H9 (cell line): ENCODE measurements around the gene S100Z. TPM values are rescaled to one million over a fixed set of nuclear protein-coding genes. Genes with fewer than 3 reads are reported as not detected.

Experiments used
- DNase-seq: peaks from one replicate; pipeline ENCODE4 v3.0.0-alpha.2; 2017
- H2AFZ ChIP-seq: one replicate; pipeline ENCODE4 v1.6.1; 2013; ENCODE audit warnings: mild to moderate bottlenecking, low read length, control low read depth, moderate library complexity
- H2AK5ac ChIP-seq: 2 replicates; pipeline ENCODE4 v1.6.1; 2013; ENCODE audit warnings: low read length, control low read depth, mixed read lengths; ENCODE audit not compliant: insufficient read length
- H2BK120ac ChIP-seq: one replicate; pipeline ENCODE4 v1.6.1; 2013; ENCODE audit warnings: low read depth, mild to moderate bottlenecking, low read length, control low read depth, inconsistent platforms; ENCODE audit not compliant: poor library complexity, severe bottlenecking
- H2BK12ac ChIP-seq: 2 replicates; pipeline ENCODE4 v1.6.1; 2013; ENCODE audit warnings: low read length, control low read depth, mixed read lengths, low read depth; ENCODE audit not compliant: insufficient read length
- H2BK15ac ChIP-seq: 2 replicates; pipeline ENCODE4 v1.6.1; 2013; ENCODE audit warnings: low read depth, low read length, control low read depth
- H2BK20ac ChIP-seq: one replicate; pipeline ENCODE4 v1.6.1; 2013; ENCODE audit warnings: low read depth, mild to moderate bottlenecking, low read length, control low read depth, inconsistent platforms; ENCODE audit not compliant: poor library complexity, severe bottlenecking
- H2BK5ac ChIP-seq: 2 replicates; pipeline ENCODE4 v1.6.1; 2013; ENCODE audit warnings: low read length, control low read depth, mixed read lengths; ENCODE audit not compliant: insufficient read length
- H3K14ac ChIP-seq: 2 replicates; pipeline ENCODE4 v1.6.1; 2013; ENCODE audit warnings: low read length, control low read depth; ENCODE audit not compliant: insufficient read depth
- H3K18ac ChIP-seq: 2 replicates; pipeline ENCODE4 v1.6.1; 2013; ENCODE audit warnings: low read depth, mild to moderate bottlenecking, mixed read lengths, low read length, control low read depth; ENCODE audit not compliant: insufficient read length
- H3K23ac ChIP-seq: 2 replicates; pipeline ENCODE4 v1.6.1; 2013; ENCODE audit warnings: low read length, control low read depth, mixed read lengths, low read depth; ENCODE audit not compliant: insufficient read length
- H3K23me2 ChIP-seq: 2 replicates; pipeline ENCODE4 v1.6.1; 2013; ENCODE audit warnings: low read depth, mild to moderate bottlenecking, mixed read lengths, low read length, control low read depth; ENCODE audit not compliant: insufficient read length, poor library complexity, severe bottlenecking
- H3K27ac ChIP-seq: 2 replicates; pipeline ENCODE4 v1.5.1; 2013; ENCODE audit warnings: low read length, control low read depth, mixed read lengths, low read depth; ENCODE audit not compliant: insufficient read length
- H3K27me3 ChIP-seq: 2 replicates; pipeline ENCODE4 v1.6.1; 2013; ENCODE audit warnings: low read length, control low read depth, inconsistent platforms; ENCODE audit not compliant: insufficient read depth
- H3K4ac ChIP-seq: 2 replicates; pipeline ENCODE4 v1.6.1; 2013; ENCODE audit warnings: low read depth, mild to moderate bottlenecking, control low read depth, inconsistent platforms, low read length, moderate library complexity
- H3K4me1 ChIP-seq: 2 replicates; pipeline ENCODE4 v1.6.1; 2013; ENCODE audit warnings: low read length, control low read depth, inconsistent platforms; ENCODE audit not compliant: insufficient read depth
- H3K4me2 ChIP-seq: 2 replicates; pipeline ENCODE4 v1.6.1; 2013; ENCODE audit warnings: low read length, control low read depth, mixed read lengths; ENCODE audit not compliant: insufficient read length, insufficient read depth
- H3K56ac ChIP-seq: 2 replicates; pipeline ENCODE4 v1.6.1; 2013; ENCODE audit warnings: low read depth, mild to moderate bottlenecking, mixed read lengths, low read length, control low read depth; ENCODE audit not compliant: insufficient read length
- H3K79me1 ChIP-seq: 2 replicates; pipeline ENCODE4 v1.6.1; 2013; ENCODE audit warnings: low read depth, mild to moderate bottlenecking, moderate library complexity, low read length, control low read depth, inconsistent platforms; ENCODE audit not compliant: insufficient read depth, poor library complexity, severe bottlenecking
- H3K79me2 ChIP-seq: 2 replicates; pipeline ENCODE4 v1.6.1; 2013; ENCODE audit warnings: low read length, control low read depth, inconsistent platforms; ENCODE audit not compliant: insufficient read depth
- H3K9ac ChIP-seq: 2 replicates; pipeline ENCODE4 v1.6.1; 2013; ENCODE audit warnings: low read length, control low read depth, mixed read lengths; ENCODE audit not compliant: insufficient read length; ENCODE audit errors: extremely low read depth
- H3K9me3 ChIP-seq: one replicate; pipeline ENCODE4 v1.6.1; 2013; ENCODE audit warnings: low read depth, low read length, inconsistent platforms; ENCODE audit not compliant: control insufficient read depth
- H3T11ph ChIP-seq: one replicate; pipeline ENCODE4 v1.6.1; 2013; ENCODE audit warnings: mild to moderate bottlenecking, low read length, control low read depth, inconsistent platforms
- H4K20me1 ChIP-seq: one replicate; pipeline ENCODE4 v1.6.1; 2013; ENCODE audit not compliant: control insufficient read depth, insufficient read length, insufficient read depth
- H4K5ac ChIP-seq: 2 replicates; pipeline ENCODE4 v1.6.1; 2013; ENCODE audit warnings: low read depth, mild to moderate bottlenecking, mixed read lengths, low read length, control low read depth; ENCODE audit not compliant: insufficient read length
- H4K8ac ChIP-seq: replicated peaks from 2 replicates; pipeline ENCODE4 v1.6.1; 2013; ENCODE audit warnings: low read length, control low read depth, mixed read lengths, low read depth; ENCODE audit not compliant: insufficient read length
- H4K91ac ChIP-seq: 2 replicates; pipeline ENCODE4 v1.6.1; 2013; ENCODE audit warnings: low read depth, mild to moderate bottlenecking, moderate library complexity, mixed read lengths, low read length, control low read depth; ENCODE audit not compliant: insufficient read length
- H3K27ac Mint-ChIP-seq, 3 experiments: 2 replicates in 2 of 3; 3 replicates in 1 of 3; pipeline ENCODE4 v1.8.0; 2020 to 2021; ENCODE audit warnings: mixed read lengths in 3 of 3, mild to moderate bottlenecking in 1 of 3, moderate library complexity in 1 of 3
- H3K27me3 Mint-ChIP-seq: 2 replicates; pipeline ENCODE4 v1.8.0; 2021; ENCODE audit warnings: low read depth, mild to moderate bottlenecking, moderate library complexity, mixed read lengths
- H3K36me3 Mint-ChIP-seq, 3 experiments: 2 replicates in 2 of 3; 3 replicates in 1 of 3; pipeline ENCODE4 v1.8.0; 2020 to 2021; ENCODE audit warnings: low read depth in 3 of 3, mixed read lengths in 3 of 3; ENCODE audit not compliant: insufficient read depth in 1 of 3
- H3K4me1 Mint-ChIP-seq, 2 experiments: 2 replicates each; pipeline ENCODE4 v1.8.0; 2020; ENCODE audit warnings: mixed read lengths in 2 of 2
- H3K4me3 Mint-ChIP-seq, 2 experiments: 2 replicates in 1 of 2; 3 replicates in 1 of 2; pipeline ENCODE4 v1.8.0; 2020 to 2021; ENCODE audit warnings: mild to moderate bottlenecking in 2 of 2, mixed read lengths in 2 of 2, moderate library complexity in 1 of 2
- H3K9me3 Mint-ChIP-seq, 2 experiments: 2 replicates in 1 of 2; 3 replicates in 1 of 2; pipeline ENCODE4 v1.8.0; 2020; ENCODE audit warnings: mild to moderate bottlenecking in 2 of 2, mixed read lengths in 2 of 2, moderate library complexity in 1 of 2
- CTCF ChIP-seq: fragments of 200-600 bp; sonication (generic); conservative IDR thresholded peaks from 3 replicates; pipeline ENCODE4 v1.8.0; 2021; ENCODE audit warnings: antibody characterized with exemption, mild to moderate bottlenecking
- WGBS: extraction: QIAGEN DNeasy Blood & Tissue Kit; methylation state at CpG from one replicate; pipeline ENCODE4 v1.1.7; 2013; ENCODE audit warnings: missing lambda C conversion rate, low lambda C conversion rate, mixed read lengths; ENCODE audit not compliant: insufficient read length; ENCODE audit errors: extremely low coverage; 5-methylcytosine and 5-hydroxymethylcytosine counted together
- total RNA-seq: library from RNA; stranded (reverse); gene quantifications from 2 replicates; pipeline ENCODE4 v1.2.1, GENCODE V29; 2021

Gene S100Z
- total RNA-seq, 1 experiment from 2014 or later: not detected

- H4K91ac ChIP-seq: no peak overlapping the region
- H3T11ph ChIP-seq: no peak overlapping the region
- no peaks in the 10 kb centered on the region for H3K9me3 ChIP-seq
- no peak for TF ChIP-seq CTCF
- no peak overlapping the region for H3K27ac Mint-ChIP-seq
- H3K14ac ChIP-seq: no peak overlapping the region
- H2BK20ac ChIP-seq: no peak overlapping the region
- H2BK120ac ChIP-seq: no peak overlapping the region
- H3K27ac ChIP-seq: no peak overlapping the region
- H4K5ac ChIP-seq: no peak overlapping the region
- peaks cover 5% of the 10 kb centered on the region; the same call in 1 of the 2 replicates for H3K27me3 Mint-ChIP-seq
- no peaks in the 10 kb centered on the region for H3K4me1 ChIP-seq
- H3K27me3 ChIP-seq: no peaks in the 10 kb centered on the region
- H3K36me3 Mint-ChIP-seq: peaks cover 13 to 29% (median 17%) of the 10 kb centered on the region in 3 experiments
- no peak overlapping the region for H3K9ac ChIP-seq
- H2AK5ac ChIP-seq: no peak overlapping the region
- H3K23ac ChIP-seq: no peak overlapping the region
- no peak overlapping the region for H2BK15ac ChIP-seq
- H3K56ac ChIP-seq: no peak overlapping the region
- H3K4me1 Mint-ChIP-seq: peaks cover 14 to 18% of the 10 kb centered on the region in 2 experiments
- H4K20me1 ChIP-seq: no peaks in the 10 kb centered on the region
- H3K4me3 Mint-ChIP-seq: no peak overlapping the region
- no peaks in the 10 kb centered on the region for H3K9me3 Mint-ChIP-seq
- no peak overlapping the region for H3K4ac ChIP-seq
- no peaks in the 10 kb centered on the region for H3K23me2 ChIP-seq
- WGBS: no CpG with 5 or more reads among the region's 4 CpGs
- H2AFZ ChIP-seq: no peak overlapping the region
- H2BK5ac ChIP-seq: no peak overlapping the region
- no peaks in the 10 kb centered on the region for H3K79me1 ChIP-seq
- 0 out of 2 replicates have a peak, but pooled peaks cover 1% of the 10 kb centered on the region for H3K79me2 ChIP-seq
- no peak overlapping the region for H4K8ac ChIP-seq
- H3K4me2 ChIP-seq: no peak overlapping the region
- DNase-seq: no peak
- H3K18ac ChIP-seq: no peak overlapping the region
- no peak overlapping the region for H2BK12ac ChIP-seq
Measured at GRCh38 chr5:76836585-76836984, 13.2 kb upstream of the S100Z start.
